GM18526 (cell line): Measurements from ENCODE around the gene MYO16.

Experiments
- POLR2A ChIP-seq: IDR thresholded peaks from 3 replicates; pipeline ENCODE4 v1.6.1; 2011; ENCODE audit not compliant: insufficient read length; ENCODE audit errors: extremely low read depth

The MYO16 gene

GRCh38 chr13:109152311-109152820, 523.0 kb downstream of the MYO16 start:
- TF ChIP-seq POLR2A, result no peak

GRCh38 chr13:109152941-109153340, 523.5 kb downstream of the MYO16 start:
- TF ChIP-seq POLR2A, result no peak

GRCh38 chr13:109154146-109154545, 524.7 kb downstream of the MYO16 start:
- TF ChIP-seq POLR2A, result no peak

- TF ChIP-seq POLR2A, result no peak
These were observed 525.1 kb downstream of the MYO16 start for GRCh38 chr13:109154546-109154945.

GRCh38 chr13:109154966-109155761, 525.8 kb downstream of the MYO16 start:
- TF ChIP-seq POLR2A, result no peak

- no peak for TF ChIP-seq POLR2A
These were observed 526.9 kb downstream of the MYO16 start for GRCh38 chr13:109156181-109156935.

- TF ChIP-seq POLR2A, result no peak
These were observed 527.9 kb downstream of the MYO16 start for GRCh38 chr13:109157275-109157674.

- TF ChIP-seq POLR2A, result no peak
These were observed 529.0 kb downstream of the MYO16 start for GRCh38 chr13:109158383-109158782.

GRCh38 chr13:109159650-109160309, 530.4 kb downstream of the MYO16 start:
- TF ChIP-seq POLR2A, result no peak

- TF ChIP-seq POLR2A, result no peak
These were observed 530.9 kb downstream of the MYO16 start for GRCh38 chr13:109160357-109160756.

GRCh38 chr13:109160887-109161669, 531.7 kb downstream of the MYO16 start:
- no peak for TF ChIP-seq POLR2A

- TF ChIP-seq POLR2A, result no peak
These were observed 533.0 kb downstream of the MYO16 start for GRCh38 chr13:109162248-109163036.

GRCh38 chr13:109163037-109163379, 533.6 kb downstream of the MYO16 start:
- no peak for TF ChIP-seq POLR2A

- no peak for TF ChIP-seq POLR2A
These were observed 536.0 kb downstream of the MYO16 start for GRCh38 chr13:109165417-109165904.
